Endodermal cell (in vitro differentiated cells): ENCODE measurements around the gene HOXC6. TPM values are rescaled to one million over a fixed set of nuclear protein-coding genes. Genes with fewer than 3 reads are reported as not detected.

Source experiments
- DNase-seq: peaks from one replicate; pipeline ENCODE4 v3.0.0-alpha.2; 2017
- H3K27ac ChIP-seq: 2 replicates; pipeline ENCODE4 v1.5.1; 2013; ENCODE audit warnings: mild to moderate bottlenecking, low read depth, low read length, moderate library complexity
- H3K27me3 ChIP-seq: 2 replicates; pipeline ENCODE4 v1.6.1; 2013; ENCODE audit warnings: mild to moderate bottlenecking, low read length, moderate library complexity; ENCODE audit not compliant: insufficient read depth, control insufficient read depth, poor library complexity, severe bottlenecking
- H3K36me3 ChIP-seq: 2 replicates; pipeline ENCODE4 v1.7.0; 2013; ENCODE audit warnings: mild to moderate bottlenecking, low read length, moderate library complexity; ENCODE audit not compliant: control insufficient read depth, insufficient read depth
- H3K4me1 ChIP-seq: one replicate; pipeline ENCODE4 v1.7.0; 2013; ENCODE audit warnings: low read length; ENCODE audit not compliant: control insufficient read depth, insufficient read depth
- H3K4me3 ChIP-seq: 2 replicates; pipeline ENCODE4 v1.5.1; 2013; ENCODE audit warnings: mild to moderate bottlenecking, low read length, moderate library complexity
- H3K9ac ChIP-seq: 2 replicates; pipeline ENCODE4 v1.6.1; 2013; ENCODE audit warnings: mild to moderate bottlenecking, low read length, moderate library complexity; ENCODE audit not compliant: poor library complexity, severe bottlenecking; ENCODE audit errors: extremely low read depth
- H3K9me3 ChIP-seq: 2 replicates; pipeline ENCODE4 v1.6.1; 2013; ENCODE audit warnings: mild to moderate bottlenecking, low read length, moderate library complexity; ENCODE audit not compliant: control insufficient read depth
- H3K27ac Mint-ChIP-seq: 2 replicates; pipeline ENCODE4 v1.8.0; 2020; ENCODE audit warnings: mixed read lengths
- H3K27me3 Mint-ChIP-seq: 2 replicates; pipeline ENCODE4 v1.8.0; 2021; ENCODE audit warnings: mild to moderate bottlenecking, mixed read lengths; ENCODE audit not compliant: insufficient read depth
- H3K36me3 Mint-ChIP-seq: 2 replicates; pipeline ENCODE4 v1.8.0; 2020; ENCODE audit warnings: low read depth, mixed read lengths
- H3K4me1 Mint-ChIP-seq: 2 replicates; pipeline ENCODE4 v1.8.0; 2020; ENCODE audit warnings: mixed read lengths
- H3K4me3 Mint-ChIP-seq: 2 replicates; pipeline ENCODE4 v1.8.0; 2020; ENCODE audit warnings: mild to moderate bottlenecking, moderate library complexity, mixed read lengths
- H3K9me3 Mint-ChIP-seq: 2 replicates; pipeline ENCODE4 v1.8.0; 2020; ENCODE audit warnings: mild to moderate bottlenecking, mixed read lengths
- CTCF ChIP-seq: fragments of 200-600 bp; sonication (generic); conservative IDR thresholded peaks from 2 replicates; pipeline ENCODE4 v1.5.0; 2021; ENCODE audit warnings: antibody characterized with exemption, mild to moderate bottlenecking
- WGBS, 2 experiments: methylation state at CpG; one replicate each; pipeline versions ENCODE4 v1.1.5 to v1.1.7; 2013; ENCODE audit warnings: missing lambda C conversion rate in 2 of 2, mixed read lengths in 1 of 2; ENCODE audit not compliant: insufficient coverage in 1 of 2, insufficient read length in 1 of 2; 5-methylcytosine and 5-hydroxymethylcytosine counted together
- total RNA-seq, 2 donors: library from RNA; stranded (reverse); fragmentation: NEBNext Ultra II Directional in 1 of 2; extraction: Animal tissue kit (Norgen Biotek cat#: 25700) in 1 of 2; gene quantifications; 2 replicates in 1 of 2; 3 replicates in 1 of 2; pipeline ENCODE4 v1.2.1, GENCODE V29; 2021

Gene HOXC6
- total RNA-seq, 2 donors from 2014 or later = not detected

- H3K27me3 ChIP-seq = peaks cover 100% of the 10 kb centered on the region
- H3K9me3 ChIP-seq = no peaks in the 10 kb centered on the region
- H3K36me3 ChIP-seq = no peaks in the 10 kb centered on the region
- Mint-ChIP-seq H3K36me3 (no peaks in the 10 kb centered on the region), H3K4me3 (no peak overlapping the region), H3K4me1 (peaks cover 14% of the 10 kb centered on the region), H3K27me3 (peaks cover 100% of the 10 kb centered on the region), H3K27ac (no peak overlapping the region), H3K9me3 (no peaks in the 10 kb centered on the region)
- no peak overlapping the region for H3K9ac ChIP-seq
- DNase-seq = peak; percentile 78
- H3K4me3 ChIP-seq = no peak overlapping the region
- TF ChIP-seq CTCF = no peak
- no peak overlapping the region for H3K27ac ChIP-seq
- H3K4me1 ChIP-seq = no peaks in the 10 kb centered on the region
- WGBS, 2 experiments = 9 to 13% methylated on average over 3 to 17 of the region's 17 CpGs
Measured at GRCh38 chr12:54024127-54024526, 4.1 kb upstream of the HOXC6 start.

- WGBS, 2 experiments = 23 to 36% methylated on average over 3 to 4 of the region's 5 CpGs
- Mint-ChIP-seq H3K27me3 (peaks cover 99% of the 10 kb centered on the region), H3K4me3 (no peak overlapping the region), H3K9me3 (no peaks in the 10 kb centered on the region), H3K27ac (no peak overlapping the region), H3K36me3 (no peaks in the 10 kb centered on the region), H3K4me1 (peaks cover 18% of the 10 kb centered on the region)
- Histone ChIP-seq H3K9ac (no peak overlapping the region), H3K9me3 (no peaks in the 10 kb centered on the region), H3K4me3 (no peak overlapping the region), H3K36me3 (no peaks in the 10 kb centered on the region), H3K27ac (no peak overlapping the region), H3K4me1 (no peaks in the 10 kb centered on the region), H3K27me3 (peaks cover 100% of the 10 kb centered on the region)
- no peak for DNase-seq
- TF ChIP-seq CTCF = no peak
Measured at GRCh38 chr12:54024581-54025305, 3.5 kb upstream of the HOXC6 start.

- Histone ChIP-seq H3K9ac (no peak overlapping the region), H3K27ac (no peak overlapping the region), H3K4me1 (no peaks in the 10 kb centered on the region), H3K9me3 (no peaks in the 10 kb centered on the region), H3K4me3 (no peak overlapping the region), H3K36me3 (no peaks in the 10 kb centered on the region), H3K27me3 (peaks cover 100% of the 10 kb centered on the region)
- peak; percentile 66 for DNase-seq
- no peak overlapping the region for H3K4me3 Mint-ChIP-seq
- peaks cover 2% of the 10 kb centered on the region for H3K9me3 Mint-ChIP-seq
- 7 to 9% methylated on average over 6 to 7 of the region's 7 CpGs for WGBS, 2 experiments
- H3K27me3 Mint-ChIP-seq = peaks cover 99% of the 10 kb centered on the region
- H3K27ac Mint-ChIP-seq = no peak overlapping the region
- no peak for TF ChIP-seq CTCF
- no peaks in the 10 kb centered on the region for H3K36me3 Mint-ChIP-seq
- peaks cover 21% of the 10 kb centered on the region for H3K4me1 Mint-ChIP-seq
Measured at GRCh38 chr12:54025499-54026405, 2.5 kb upstream of the HOXC6 start.
